Measurements from ENCODE around the gene DENND5B. TPM values are rescaled to one million over a fixed set of nuclear protein-coding genes. Genes with fewer than 3 reads are reported as not detected.

Gene DENND5B
- under 1 TPM in 2 of 3 donors, not detected in 1; 0.53 to 0.70 TPM for polyA plus RNA-seq

DNA sequence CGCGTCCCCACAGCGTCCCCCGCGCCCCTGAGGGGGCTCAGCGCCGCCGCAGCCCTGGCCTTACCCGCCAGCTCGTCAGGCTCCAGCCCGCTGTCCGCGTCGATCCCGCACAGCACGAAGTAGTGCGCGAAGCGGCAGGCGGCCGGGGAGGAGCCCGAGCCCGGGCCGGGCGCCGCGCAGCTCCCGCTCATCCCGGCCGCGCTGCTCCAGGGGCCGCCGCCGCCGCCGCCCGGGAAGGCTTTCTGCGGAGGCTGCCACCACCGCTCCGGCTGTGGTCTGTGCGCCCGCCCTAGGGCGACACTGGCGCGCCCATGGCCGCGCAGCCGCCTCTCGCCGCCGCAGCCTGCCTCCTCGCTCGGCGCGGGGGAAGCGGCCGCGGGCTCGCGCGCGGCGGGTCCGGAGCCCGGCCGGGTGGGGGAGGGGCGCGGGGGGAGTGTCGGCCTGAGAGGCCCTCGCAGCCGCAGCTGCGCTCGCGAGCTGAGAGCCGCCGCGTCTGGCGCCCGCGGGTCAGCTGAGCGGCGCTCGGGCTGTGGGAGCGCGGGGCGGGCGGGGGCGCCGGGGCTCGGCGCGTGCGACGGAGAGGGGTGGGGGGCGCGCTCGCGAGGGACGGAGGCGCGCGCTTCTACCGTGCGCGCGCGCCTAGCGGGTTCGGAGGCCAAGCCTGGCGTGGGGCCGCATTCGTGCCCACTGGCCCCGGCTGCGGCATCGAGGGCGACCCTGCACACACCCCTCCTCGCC, at the start of gene DENND5B:
DENND5B (minus strand) TSS at position 495 of the 738 bp plus-strand sequence; CDS start at position 191, 304 bp downstream.
- H3K9me3 Mint-ChIP-seq = no peaks in the 10 kb centered on the region
- no peaks in the 10 kb centered on the region for H3K36me3 Mint-ChIP-seq
- peaks cover 15 to 23% of the 10 kb centered on the region in 2 donors for H3K4me1 Mint-ChIP-seq
- H3K27me3 Mint-ChIP-seq (ENCODE audit: low read depth in 3 of 3) = peaks cover 14 to 19% (median 19%) of the 10 kb centered on the region in 3 donors
- peak within 1 kb of the TSS; percentile 87 to 92 (median 89) for H3K4me3 Mint-ChIP-seq
- peak within 1 kb of the TSS in 2 of 6 donors; percentile 54 to 73 for H3K27ac Mint-ChIP-seq
- peak; percentile 46 to 58 (median 55) for DNase-seq

DNA sequence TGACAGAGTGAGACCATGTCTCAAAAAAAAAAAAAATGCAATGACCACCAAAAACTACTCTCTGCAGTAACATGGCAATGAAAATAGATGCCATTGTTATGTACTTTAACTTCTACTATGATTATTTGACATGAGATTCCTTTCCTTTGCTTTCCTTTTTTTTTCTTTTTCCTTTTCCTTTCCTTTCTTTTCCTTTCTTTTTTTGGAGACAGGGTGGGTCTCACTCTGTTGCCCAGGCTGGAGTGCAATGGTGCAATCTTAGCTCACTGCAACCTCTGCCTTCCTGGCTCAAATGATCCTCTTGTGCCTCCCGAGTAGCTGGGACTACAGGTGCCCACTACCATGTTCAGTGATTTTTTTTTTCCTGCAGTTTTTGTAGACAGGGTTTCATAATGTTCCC, 43.7 kb upstream of the DENND5B start:
- Mint-ChIP-seq H3K4me3 (no peak overlapping the region), H3K27me3 (ENCODE audit: low read depth in 3 of 3) (peaks cover 0 to 7% (median 4%) of the 10 kb centered on the region in 3 donors), H3K27ac (no peak overlapping the region), H3K36me3 (no peaks in the 10 kb centered on the region), H3K4me1 (peaks cover 2 to 7% of the 10 kb centered on the region in 2 donors), H3K9me3 (no peaks in the 10 kb centered on the region)
- no peak for DNase-seq

DNA sequence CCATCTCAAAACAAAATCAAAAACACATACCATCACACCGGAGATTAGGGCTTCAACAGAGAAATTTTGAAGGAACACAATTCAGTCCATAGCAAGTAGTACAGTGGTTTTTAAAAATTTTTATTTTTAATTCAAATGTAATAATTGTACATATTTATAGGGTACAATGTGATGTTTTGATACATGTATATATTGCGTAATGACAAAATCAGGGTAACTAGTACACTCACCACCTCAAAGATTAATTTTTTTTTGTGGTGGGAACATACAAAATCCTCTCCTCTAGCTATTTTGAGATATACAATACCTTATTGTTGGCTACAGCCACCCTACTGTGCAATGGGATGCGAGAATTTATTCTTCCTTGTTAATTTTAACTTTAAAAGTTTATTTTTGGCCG, 42.5 kb upstream of the DENND5B start:
- no peak for DNase-seq
- H3K27me3 Mint-ChIP-seq (ENCODE audit: low read depth in 3 of 3) = peaks cover 0 to 7% (median 4%) of the 10 kb centered on the region in 3 donors
- H3K9me3 Mint-ChIP-seq = no peaks in the 10 kb centered on the region
- H3K36me3 Mint-ChIP-seq = no peaks in the 10 kb centered on the region
- no peak overlapping the region for H3K4me3 Mint-ChIP-seq
- peaks cover 2 to 7% of the 10 kb centered on the region in 2 donors for H3K4me1 Mint-ChIP-seq
- H3K27ac Mint-ChIP-seq = no peak overlapping the region

DNA sequence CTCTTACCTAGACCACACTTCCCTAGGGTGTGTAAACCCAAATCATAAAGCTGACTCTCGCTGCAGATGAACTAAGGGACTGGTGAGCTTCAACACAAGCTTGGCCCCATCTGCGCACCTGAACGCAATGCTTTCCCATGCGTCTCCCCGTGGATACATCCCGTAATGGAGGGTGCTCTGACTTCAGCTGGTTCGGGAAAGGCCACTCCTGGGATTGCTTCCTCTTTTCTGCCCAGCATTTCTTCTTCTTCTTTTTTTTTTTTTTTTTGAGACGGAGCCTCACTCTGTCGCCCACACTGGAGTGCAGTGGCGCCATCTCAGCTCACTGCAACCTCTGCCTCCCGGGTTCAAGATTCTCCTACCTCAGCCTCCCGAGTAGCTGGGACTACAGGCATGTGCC, 40.9 kb upstream of the DENND5B start:
- Mint-ChIP-seq H3K36me3 (peaks cover 0 to 3% (median 0%) of the 10 kb centered on the region in 3 donors), H3K4me3 (no peak overlapping the region), H3K27ac (no peak overlapping the region), H3K4me1 (peaks cover 2 to 6% of the 10 kb centered on the region in 2 donors), H3K9me3 (no peaks in the 10 kb centered on the region), H3K27me3 (ENCODE audit: low read depth in 3 of 3) (peaks cover 0 to 7% (median 4%) of the 10 kb centered on the region in 3 donors)
- DNase-seq = no peak

DNA sequence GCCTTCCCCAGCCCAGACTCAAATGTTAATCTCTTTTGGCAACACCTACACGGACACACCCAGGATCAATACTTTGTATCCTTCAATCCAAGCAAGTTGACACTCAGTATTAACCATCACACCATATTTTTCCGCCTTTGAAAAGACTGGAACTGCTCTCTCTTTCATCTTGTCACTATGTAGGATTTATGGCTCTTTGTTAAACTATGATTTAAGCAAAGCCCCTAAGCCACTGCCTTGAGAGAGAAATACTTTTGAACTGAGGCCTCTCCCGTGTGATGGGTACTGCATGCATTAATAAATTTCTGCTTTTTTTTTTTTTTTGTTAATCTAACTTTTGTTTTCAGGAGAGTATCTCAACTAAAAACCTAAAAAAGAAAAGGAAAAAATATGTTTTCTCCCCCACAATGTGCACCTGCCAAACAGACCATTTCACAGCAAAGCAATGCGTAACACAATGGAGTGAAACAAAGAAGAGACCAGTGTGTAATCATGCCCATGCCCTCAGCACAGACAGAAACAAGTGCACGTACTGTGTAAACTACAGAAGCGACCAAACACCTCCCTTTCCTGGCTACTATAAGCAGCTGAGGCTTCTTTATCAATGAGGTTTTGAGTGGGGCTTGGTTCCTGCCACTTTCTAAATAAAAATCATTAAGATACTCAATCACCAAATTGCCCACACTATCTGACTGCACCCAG, 40.2 kb upstream of the DENND5B start:
- H3K4me3 Mint-ChIP-seq = no peak overlapping the region
- no peak for DNase-seq
- H3K27ac Mint-ChIP-seq = no peak overlapping the region
- H3K9me3 Mint-ChIP-seq = no peaks in the 10 kb centered on the region
- peaks cover under 1 to 2% of the 10 kb centered on the region in 2 donors for H3K4me1 Mint-ChIP-seq
- H3K36me3 Mint-ChIP-seq = peaks cover 0 to 3% (median 0%) of the 10 kb centered on the region in 3 donors
- H3K27me3 Mint-ChIP-seq (ENCODE audit: low read depth in 3 of 3) = peaks cover 0 to 5% (median 4%) of the 10 kb centered on the region in 3 donors

DNA sequence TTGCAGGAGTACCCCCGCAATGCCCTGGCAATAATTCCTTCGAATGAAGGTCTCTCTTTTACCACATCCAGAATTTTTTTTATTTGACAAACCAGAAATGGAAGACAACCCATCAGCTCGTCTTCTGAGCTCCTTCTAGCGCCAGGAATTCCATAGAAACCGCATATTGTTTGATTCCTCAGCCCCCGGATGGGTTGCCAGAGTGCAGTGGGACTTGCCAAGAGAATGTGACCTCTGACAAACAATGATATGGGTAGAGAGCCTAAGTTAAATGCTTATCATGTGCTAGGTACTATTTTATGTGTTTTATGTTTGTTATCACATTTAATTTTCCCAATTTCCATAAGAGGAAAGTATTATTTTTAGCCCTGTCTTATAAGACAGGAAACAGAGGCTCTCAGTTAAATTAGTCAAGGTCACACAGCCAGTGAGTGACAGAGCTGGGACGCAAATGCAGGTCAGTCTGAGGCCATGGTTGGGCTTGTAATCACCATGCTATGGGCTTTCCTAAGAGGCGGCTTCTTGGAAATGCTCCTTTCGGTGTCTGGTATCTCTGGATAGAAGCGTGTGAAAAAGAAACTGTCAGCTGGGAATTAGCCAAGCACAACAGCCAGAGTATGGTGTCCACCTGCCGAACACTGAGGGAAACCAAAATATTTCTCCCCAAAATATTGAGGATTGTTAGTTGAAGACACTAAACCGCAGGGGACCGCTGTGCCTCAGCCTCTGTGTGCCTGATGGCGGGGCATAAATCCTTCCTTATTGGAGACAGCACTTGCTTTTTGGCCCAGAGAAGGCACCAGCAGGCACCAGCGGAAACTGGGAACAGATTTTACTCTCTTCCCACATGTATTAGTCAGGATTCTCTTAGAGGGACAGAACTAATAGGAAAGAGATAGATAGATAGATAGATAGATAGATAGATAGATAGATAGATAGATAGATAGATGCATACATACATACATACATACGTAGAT, 39.1 kb upstream of the DENND5B start:
- Mint-ChIP-seq H3K9me3 (no peaks in the 10 kb centered on the region), H3K4me3 (no peak overlapping the region), H3K27ac (peak overlapping the region in 1 of 6 donors; percentile 27), H3K27me3 (ENCODE audit: low read depth in 3 of 3) (peaks cover 0 to 3% (median 3%) of the 10 kb centered on the region in 3 donors), H3K4me1 (peaks cover 3 to 6% of the 10 kb centered on the region in 2 donors), H3K36me3 (peaks cover 0 to 3% (median 0%) of the 10 kb centered on the region in 3 donors)
- no peak for DNase-seq

DNA sequence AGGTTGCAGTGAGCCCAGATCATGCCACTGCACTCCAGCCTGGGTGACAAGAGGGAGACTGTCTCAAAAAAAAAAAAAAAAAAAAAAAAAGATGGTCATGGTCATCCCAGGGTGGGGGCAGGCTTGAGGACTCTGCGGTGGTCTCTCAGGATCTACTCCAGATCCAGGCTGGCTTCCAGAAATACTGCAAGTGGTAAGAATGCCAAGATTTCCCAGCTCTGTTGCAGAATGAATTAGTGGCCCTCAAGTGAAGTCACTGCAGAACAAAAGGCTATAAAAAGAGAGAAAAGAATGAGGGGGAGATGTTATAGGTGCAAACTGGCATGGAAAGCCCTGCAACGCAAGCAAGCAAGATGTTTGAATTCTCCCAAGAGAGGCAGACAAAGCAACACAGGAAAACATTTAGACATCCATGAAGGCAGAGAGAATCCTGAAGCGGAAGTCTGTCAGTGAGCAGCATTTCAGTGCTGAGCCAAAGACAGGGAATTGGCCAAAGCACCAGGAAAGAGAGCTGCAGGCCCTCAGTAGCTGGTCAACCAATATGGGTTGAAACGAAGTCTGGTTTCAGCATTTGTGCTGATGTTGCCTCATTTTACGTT, 36.6 kb upstream of the DENND5B start:
- Mint-ChIP-seq H3K9me3 (no peaks in the 10 kb centered on the region), H3K36me3 (peaks cover 0 to 3% (median 0%) of the 10 kb centered on the region in 3 donors), H3K27me3 (ENCODE audit: low read depth in 3 of 3) (peaks cover 0 to 3% (median 3%) of the 10 kb centered on the region in 3 donors), H3K4me3 (no peak overlapping the region), H3K4me1 (peaks cover 3 to 6% of the 10 kb centered on the region in 2 donors), H3K27ac (no peak overlapping the region)
- DNase-seq = no peak

DNA sequence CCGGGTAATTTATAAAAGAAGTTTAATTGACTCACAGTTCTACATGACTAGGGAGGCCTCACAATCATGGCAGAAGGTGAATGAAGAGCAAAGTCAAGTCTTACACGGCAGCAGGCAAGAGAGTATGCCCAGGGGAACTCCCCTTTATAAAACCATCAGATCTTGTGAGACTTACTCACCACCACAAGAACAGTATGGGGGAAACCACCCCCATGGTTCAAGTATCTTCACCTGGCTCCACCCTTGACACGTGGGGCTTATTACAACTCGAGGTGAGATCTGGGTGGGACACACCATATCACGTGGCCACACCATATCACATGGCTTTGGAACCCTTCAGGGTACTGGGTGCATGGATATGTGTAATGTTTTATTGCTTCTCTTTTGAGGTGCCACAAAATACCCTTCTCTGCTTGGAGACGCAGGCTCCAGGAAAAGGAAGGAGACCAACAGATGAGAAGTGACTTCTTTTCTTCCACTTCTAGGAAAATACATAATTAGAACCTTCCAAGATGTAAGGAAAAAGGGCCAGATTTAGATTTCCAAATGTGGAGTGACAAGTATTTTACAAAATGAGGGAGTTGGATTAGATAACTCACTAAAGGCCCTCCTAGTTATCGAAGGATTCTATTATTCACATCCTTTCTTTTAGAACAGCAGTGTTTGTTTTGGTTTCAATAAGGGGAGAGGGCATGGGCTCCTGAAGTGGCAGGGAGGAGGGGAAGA, 35.5 kb upstream of the DENND5B start:
- peak in 1 of 3 donors; percentile 6 for DNase-seq
- peaks cover 0 to 3% (median 0%) of the 10 kb centered on the region in 3 donors for H3K36me3 Mint-ChIP-seq
- no peak overlapping the region for H3K4me3 Mint-ChIP-seq
- H3K27me3 Mint-ChIP-seq (ENCODE audit: low read depth in 3 of 3) = peaks cover 0 to 3% (median 0%) of the 10 kb centered on the region in 3 donors
- H3K9me3 Mint-ChIP-seq = no peaks in the 10 kb centered on the region
- no peak overlapping the region for H3K27ac Mint-ChIP-seq
- peaks cover 3 to 6% of the 10 kb centered on the region in 2 donors for H3K4me1 Mint-ChIP-seq

DNA sequence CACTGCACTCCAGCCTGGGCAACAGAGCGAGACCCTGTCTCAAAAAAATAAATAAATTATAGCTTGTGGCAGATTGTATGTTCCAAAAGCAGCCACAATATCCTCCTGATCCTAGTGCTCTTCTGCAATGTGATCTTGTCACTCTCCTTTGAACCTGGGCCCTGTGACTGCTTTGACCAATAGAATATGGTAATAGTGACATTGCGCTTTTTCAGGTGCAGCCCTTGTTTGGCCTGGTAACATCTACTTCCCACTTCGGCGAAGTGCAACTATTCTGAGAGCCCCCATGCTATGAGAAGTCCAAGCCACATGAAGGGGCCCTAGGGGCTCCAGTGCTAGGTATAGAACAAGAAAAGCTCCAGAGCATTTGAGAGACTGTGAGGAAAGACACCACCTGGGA, 31.1 kb upstream of the DENND5B start:
- Mint-ChIP-seq H3K9me3 (no peaks in the 10 kb centered on the region), H3K4me3 (no peak overlapping the region), H3K27ac (peak overlapping the region in 1 of 6 donors; percentile 28), H3K4me1 (peaks cover 3 to 6% of the 10 kb centered on the region in 2 donors), H3K27me3 (ENCODE audit: low read depth in 3 of 3) (peaks cover 0 to 8% (median 2%) of the 10 kb centered on the region in 3 donors), H3K36me3 (no peaks in the 10 kb centered on the region)
- no peak for DNase-seq

DNA sequence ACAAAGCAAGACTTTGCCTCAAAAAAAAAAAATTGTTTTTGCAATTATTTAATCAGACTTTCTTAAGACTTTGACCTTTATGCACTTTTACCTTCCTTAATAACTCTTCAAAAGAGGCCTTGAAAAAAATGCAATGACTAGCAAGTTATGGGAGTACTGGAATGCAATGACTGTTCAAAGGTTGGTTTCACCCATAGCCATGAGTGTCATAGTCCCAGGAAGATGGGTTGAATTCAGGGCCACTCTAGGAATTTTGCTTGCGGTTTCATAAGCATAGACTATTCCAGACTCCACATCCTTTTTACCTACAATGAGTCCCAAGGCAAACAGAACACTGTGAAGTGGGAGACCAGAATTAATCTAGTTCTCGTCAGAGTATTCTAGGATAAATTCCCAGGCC, 29.4 kb upstream of the DENND5B start:
- no peaks in the 10 kb centered on the region for H3K4me1 Mint-ChIP-seq
- peaks cover 0 to 8% (median 2%) of the 10 kb centered on the region in 3 donors for H3K27me3 Mint-ChIP-seq (ENCODE audit: low read depth in 3 of 3)
- no peak overlapping the region for H3K4me3 Mint-ChIP-seq
- no peak for DNase-seq
- H3K9me3 Mint-ChIP-seq = no peaks in the 10 kb centered on the region
- H3K27ac Mint-ChIP-seq = no peak overlapping the region
- H3K36me3 Mint-ChIP-seq = no peaks in the 10 kb centered on the region

DNA sequence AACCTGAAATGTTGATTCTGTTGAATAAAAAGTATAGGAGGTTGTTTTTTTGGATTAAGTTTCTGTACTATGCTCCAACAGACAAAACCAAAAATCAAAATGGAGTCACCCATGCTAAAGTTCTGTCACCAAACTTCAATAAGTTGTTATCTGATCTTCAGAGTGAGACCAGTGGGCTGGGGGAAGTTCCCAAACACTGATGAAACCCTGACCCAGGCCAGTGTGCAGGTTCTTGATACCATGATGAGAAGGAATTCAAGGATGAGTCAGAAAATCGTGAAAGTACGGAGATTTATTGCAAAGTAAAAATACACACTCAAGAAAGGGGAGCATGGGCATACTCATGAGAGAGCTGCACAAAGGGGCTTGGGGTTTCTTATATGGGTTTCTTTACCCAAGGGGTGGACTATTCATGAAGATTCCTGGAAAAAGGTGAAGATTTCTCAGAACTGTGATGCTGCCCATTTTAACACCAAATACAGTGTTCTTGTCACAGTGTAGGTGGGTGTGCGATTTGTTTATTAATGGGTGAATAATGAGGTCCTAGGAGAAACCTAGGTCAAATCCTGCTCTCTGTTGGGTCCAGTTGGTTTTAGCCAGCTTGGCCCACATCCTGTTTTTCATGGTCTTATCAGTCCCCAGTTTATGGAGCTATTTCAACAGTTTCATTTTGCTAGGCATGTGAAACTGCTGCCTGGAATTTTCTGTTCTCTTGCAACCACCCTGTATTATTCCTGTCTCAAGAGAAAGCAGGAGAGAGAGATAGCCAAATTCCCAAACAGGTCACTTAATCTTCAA, 27.5 kb upstream of the DENND5B start:
- Mint-ChIP-seq H3K27ac (no peak overlapping the region), H3K4me1 (no peaks in the 10 kb centered on the region)

DNA sequence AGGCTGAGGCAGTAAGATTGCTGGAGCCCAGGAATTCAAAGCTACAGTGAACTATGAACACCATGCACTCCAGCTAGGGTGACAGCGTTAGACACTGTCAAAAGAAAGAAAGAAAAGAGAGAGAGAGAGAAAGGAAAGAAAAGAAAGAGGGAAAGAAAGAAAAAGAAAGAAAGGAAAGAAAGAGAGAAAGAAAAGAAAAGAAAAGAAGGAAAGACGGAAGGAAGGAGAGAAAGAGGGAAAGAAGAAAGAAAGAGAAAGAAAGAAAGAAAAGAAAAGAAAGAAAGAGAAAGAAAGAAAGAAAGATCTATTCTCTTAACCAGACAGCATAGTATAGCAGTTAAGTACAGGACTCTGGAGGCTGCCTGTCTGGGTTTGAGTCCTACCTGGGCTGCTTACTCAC, 21.9 kb upstream of the DENND5B start:
- DNase-seq = no peak
- H3K9me3 Mint-ChIP-seq = peaks cover 0 to 15% (median 6%) of the 10 kb centered on the region in 6 donors
- H3K36me3 Mint-ChIP-seq = no peaks in the 10 kb centered on the region
- peaks cover 0 to 6% (median 3%) of the 10 kb centered on the region in 3 donors for H3K27me3 Mint-ChIP-seq (ENCODE audit: low read depth in 3 of 3)
- H3K27ac Mint-ChIP-seq = no peak overlapping the region
- H3K4me1 Mint-ChIP-seq = no peaks in the 10 kb centered on the region
- H3K4me3 Mint-ChIP-seq = no peak overlapping the region

More for the DNA sequence above, 27.5 kb upstream of the DENND5B start:
- Mint-ChIP-seq H3K36me3 (no peaks in the 10 kb centered on the region), H3K27me3 (ENCODE audit: low read depth in 3 of 3) (peaks cover 0 to 5% (median 2%) of the 10 kb centered on the region in 3 donors), H3K9me3 (no peaks in the 10 kb centered on the region), H3K4me3 (no peak overlapping the region)
- DNase-seq = no peak

Measured in immature natural killer cell (primary cell).